ENCODE measurements around the gene SZT2. TPM values are rescaled to one million over a fixed set of nuclear protein-coding genes. Genes with fewer than 3 reads are reported as not detected.

Gene SZT2
- total and polyA plus RNA-seq, 2 of the 13 experiments (the other 11 are each of a cell fraction or from before 2014, with no cell fraction given) = 8.0 to 8.8 TPM

- TF ChIP-seq ZMAT3 (CRISPR knock-in tag; conservative IDR thresholded peaks at IDR 0.05) = no peak
- no peak for TF ChIP-seq ZNF574 (CRISPR knock-in tag; IDR thresholded peaks at IDR 0.05)
- TF ChIP-seq SRSF1 (optimal IDR thresholded peaks at IDR 0.05; ENCODE audit: low read depth, low read length) = no peak
- peak; percentile 44; the same call in 1 of the 2 replicates for TF ChIP-seq NR2C2 (CRISPR knock-in tag; IDR thresholded peaks at IDR 0.05; ENCODE audit: borderline replicate concordance)
- no peak for TF ChIP-seq PCBP1 (IDR thresholded peaks at IDR 0.05; ENCODE audit: borderline replicate concordance, low read depth, low read length)
- no peak for TF ChIP-seq NAIF1 (CRISPR knock-in tag; IDR thresholded peaks at IDR 0.05; ENCODE audit: borderline replicate concordance)
- no peak for TF ChIP-seq ZNF460 (CRISPR knock-in tag; IDR thresholded peaks at IDR 0.05; ENCODE audit: borderline replicate concordance)
- no peak for TF ChIP-seq ZNF431 (CRISPR knock-in tag; IDR thresholded peaks at IDR 0.05; ENCODE audit: borderline replicate concordance, low read depth)
- no peak for TF ChIP-seq HNRNPH1 (optimal IDR thresholded peaks at IDR 0.05; ENCODE audit: low read depth, low read length)
- TF ChIP-seq ZNF772 (CRISPR knock-in tag; IDR thresholded peaks at IDR 0.05) = no peak
- TF ChIP-seq KDM6A (CRISPR knock-in tag; IDR thresholded peaks at IDR 0.05; ENCODE audit: low read depth) = 0 out of 2 replicates have a peak, but pooled peaks have one; percentile 54
- TF ChIP-seq ZNF710 (CRISPR knock-in tag; IDR thresholded peaks at IDR 0.05; ENCODE audit: borderline replicate concordance) = 0 out of 2 replicates have a peak, but pooled peaks have one; percentile 45
- TF ChIP-seq SMYD3 (CRISPR knock-in tag; IDR thresholded peaks at IDR 0.05) = no peak
- peak; percentile 14; the same call in 1 of the 2 replicates for TF ChIP-seq HOXA3 (CRISPR knock-in tag; IDR thresholded peaks at IDR 0.05)
- no peak for TF ChIP-seq IRF9 (CRISPR knock-in tag; IDR thresholded peaks at IDR 0.05; ENCODE audit: borderline replicate concordance)
- TF ChIP-seq TOE1 (CRISPR knock-in tag; IDR thresholded peaks at IDR 0.05) = no peak
- no peak for TF ChIP-seq ZNF615 (CRISPR knock-in tag; IDR thresholded peaks at IDR 0.05; ENCODE audit: borderline replicate concordance)
- TF ChIP-seq PAWR (CRISPR knock-in tag; IDR thresholded peaks at IDR 0.05; ENCODE audit: borderline replicate concordance) = no peak
- no peak for TF ChIP-seq AKNA (CRISPR knock-in tag; IDR thresholded peaks at IDR 0.05; ENCODE audit: borderline replicate concordance)
Measured at GRCh38 chr1:43465505-43466067, 75.9 kb downstream of the SZT2 start (continued).
